SK-N-SH (cell line): ENCODE results near the gene CITED1.

Source experiments
- EP300 ChIP-seq, 2 experiments: IDR thresholded peaks; 2 replicates each; pipeline versions ENCODE4 v1.4.0 to v1.6.1; 2012; ENCODE audit warnings: borderline replicate concordance in 1 of 2, low read depth in 1 of 2, low read length in 1 of 2
- FOXM1 ChIP-seq: IDR thresholded peaks from 2 replicates; pipeline ENCODE4 v1.4.0; 2012; ENCODE audit warnings: low read depth, mild to moderate bottlenecking
- PBX3 ChIP-seq: IDR thresholded peaks from 2 replicates; pipeline ENCODE4; 2012
- POLR2AphosphoS5 ChIP-seq: IDR thresholded peaks from 2 replicates; pipeline ENCODE4 v1.6.1; 2012; ENCODE audit warnings: low read depth, low read length
- RAD21 ChIP-seq: IDR thresholded peaks from 2 replicates; pipeline ENCODE4 v1.6.1; 2012; ENCODE audit warnings: mild to moderate bottlenecking, low read length
- SMC3 ChIP-seq: IDR thresholded peaks from 2 replicates; pipeline ENCODE4 v1.6.1; 2012; ENCODE audit warnings: low read depth, low read length, improper control_type of control experiment
- TAF1 ChIP-seq: IDR thresholded peaks from 2 replicates; pipeline ENCODE4 v1.6.1; 2012; ENCODE audit warnings: low read depth, mild to moderate bottlenecking, low read length, moderate library complexity, borderline replicate concordance
- TF ChIP-seq, protein P1 (sequence below): fragments of 200-600 bp; sonication (generic); IDR thresholded peaks from 2 replicates; pipeline ENCODE4 v1.6.1; 2017; ENCODE audit warnings: antibody characterized with exemption, mild to moderate bottlenecking, moderate library complexity
- TF ChIP-seq, protein P2 (sequence below): IDR thresholded peaks from 2 replicates; pipeline ENCODE4 v1.6.1; 2012; ENCODE audit warnings: mild to moderate bottlenecking, low read depth, low read length, moderate library complexity

DNA sequence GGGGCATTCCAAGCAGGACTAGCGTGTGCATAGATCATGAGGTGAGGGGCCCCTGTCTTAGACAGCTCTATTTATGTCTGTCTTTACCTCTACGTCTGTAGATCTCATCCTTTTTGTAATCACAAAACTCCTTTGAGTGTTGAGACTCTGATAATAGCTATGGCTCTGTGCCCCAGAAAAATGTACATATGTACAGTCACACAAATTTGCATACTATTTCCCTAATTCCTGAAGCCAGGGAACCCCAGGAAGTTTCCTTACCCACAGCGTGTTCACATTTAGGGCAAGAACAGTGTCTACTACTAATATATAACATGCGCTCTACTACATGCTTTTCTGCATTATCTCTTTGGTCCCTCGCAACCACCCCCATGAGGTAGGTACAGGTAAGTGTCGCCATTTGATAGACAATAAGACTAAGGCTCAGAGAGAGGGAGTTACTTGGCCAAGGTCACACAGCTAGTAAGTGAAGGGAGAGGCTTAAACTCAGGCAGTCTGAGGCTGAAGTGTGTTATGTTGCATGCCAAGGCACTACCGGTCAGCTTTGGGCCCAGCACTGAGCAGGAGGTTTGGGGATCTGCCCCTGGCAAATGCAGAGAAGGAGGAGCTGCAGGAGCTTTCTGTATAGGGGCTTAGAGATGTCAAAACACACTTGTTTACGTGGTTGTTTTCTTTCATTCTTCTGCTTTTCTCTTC is 21.0 kb upstream of the CITED1 start:
- TF ChIP-seq, protein P1, sequence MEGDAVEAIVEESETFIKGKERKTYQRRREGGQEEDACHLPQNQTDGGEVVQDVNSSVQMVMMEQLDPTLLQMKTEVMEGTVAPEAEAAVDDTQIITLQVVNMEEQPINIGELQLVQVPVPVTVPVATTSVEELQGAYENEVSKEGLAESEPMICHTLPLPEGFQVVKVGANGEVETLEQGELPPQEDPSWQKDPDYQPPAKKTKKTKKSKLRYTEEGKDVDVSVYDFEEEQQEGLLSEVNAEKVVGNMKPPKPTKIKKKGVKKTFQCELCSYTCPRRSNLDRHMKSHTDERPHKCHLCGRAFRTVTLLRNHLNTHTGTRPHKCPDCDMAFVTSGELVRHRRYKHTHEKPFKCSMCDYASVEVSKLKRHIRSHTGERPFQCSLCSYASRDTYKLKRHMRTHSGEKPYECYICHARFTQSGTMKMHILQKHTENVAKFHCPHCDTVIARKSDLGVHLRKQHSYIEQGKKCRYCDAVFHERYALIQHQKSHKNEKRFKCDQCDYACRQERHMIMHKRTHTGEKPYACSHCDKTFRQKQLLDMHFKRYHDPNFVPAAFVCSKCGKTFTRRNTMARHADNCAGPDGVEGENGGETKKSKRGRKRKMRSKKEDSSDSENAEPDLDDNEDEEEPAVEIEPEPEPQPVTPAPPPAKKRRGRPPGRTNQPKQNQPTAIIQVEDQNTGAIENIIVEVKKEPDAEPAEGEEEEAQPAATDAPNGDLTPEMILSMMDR, result no peak
- TF ChIP-seq RAD21, result no peak
- no peak for TF ChIP-seq POLR2AphosphoS5
- no peak for TF ChIP-seq PBX3
- TF ChIP-seq, protein P2, sequence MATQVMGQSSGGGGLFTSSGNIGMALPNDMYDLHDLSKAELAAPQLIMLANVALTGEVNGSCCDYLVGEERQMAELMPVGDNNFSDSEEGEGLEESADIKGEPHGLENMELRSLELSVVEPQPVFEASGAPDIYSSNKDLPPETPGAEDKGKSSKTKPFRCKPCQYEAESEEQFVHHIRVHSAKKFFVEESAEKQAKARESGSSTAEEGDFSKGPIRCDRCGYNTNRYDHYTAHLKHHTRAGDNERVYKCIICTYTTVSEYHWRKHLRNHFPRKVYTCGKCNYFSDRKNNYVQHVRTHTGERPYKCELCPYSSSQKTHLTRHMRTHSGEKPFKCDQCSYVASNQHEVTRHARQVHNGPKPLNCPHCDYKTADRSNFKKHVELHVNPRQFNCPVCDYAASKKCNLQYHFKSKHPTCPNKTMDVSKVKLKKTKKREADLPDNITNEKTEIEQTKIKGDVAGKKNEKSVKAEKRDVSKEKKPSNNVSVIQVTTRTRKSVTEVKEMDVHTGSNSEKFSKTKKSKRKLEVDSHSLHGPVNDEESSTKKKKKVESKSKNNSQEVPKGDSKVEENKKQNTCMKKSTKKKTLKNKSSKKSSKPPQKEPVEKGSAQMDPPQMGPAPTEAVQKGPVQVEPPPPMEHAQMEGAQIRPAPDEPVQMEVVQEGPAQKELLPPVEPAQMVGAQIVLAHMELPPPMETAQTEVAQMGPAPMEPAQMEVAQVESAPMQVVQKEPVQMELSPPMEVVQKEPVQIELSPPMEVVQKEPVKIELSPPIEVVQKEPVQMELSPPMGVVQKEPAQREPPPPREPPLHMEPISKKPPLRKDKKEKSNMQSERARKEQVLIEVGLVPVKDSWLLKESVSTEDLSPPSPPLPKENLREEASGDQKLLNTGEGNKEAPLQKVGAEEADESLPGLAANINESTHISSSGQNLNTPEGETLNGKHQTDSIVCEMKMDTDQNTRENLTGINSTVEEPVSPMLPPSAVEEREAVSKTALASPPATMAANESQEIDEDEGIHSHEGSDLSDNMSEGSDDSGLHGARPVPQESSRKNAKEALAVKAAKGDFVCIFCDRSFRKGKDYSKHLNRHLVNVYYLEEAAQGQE, result no peak
- no peak for TF ChIP-seq SMC3
- no peak for TF ChIP-seq EP300 (IDR thresholded peaks at IDR 0.05; ENCODE audit: borderline replicate concordance in 1 of 2, low read depth in 1 of 2, low read length in 1 of 2)
- TF ChIP-seq FOXM1, result no peak
- no peak for TF ChIP-seq TAF1
